Panc1 (cell line): ENCODE results near the gene NHS.

ENCODE experiments used
- POLR2AphosphoS5 ChIP-seq: IDR thresholded peaks from 2 replicates; pipeline ENCODE4 v1.6.1; 2012; ENCODE audit warnings: mild to moderate bottlenecking, low read depth, low read length, moderate library complexity
- SIN3A ChIP-seq: IDR thresholded peaks from 2 replicates; pipeline ENCODE4 v1.6.1; 2012; ENCODE audit warnings: low read depth, mild to moderate bottlenecking, low read length, moderate library complexity, borderline replicate concordance; ENCODE audit not compliant: insufficient read depth
- TF ChIP-seq, protein P1 (sequence below): fragments of 450-650 bp; IDR thresholded peaks from 2 replicates; pipeline ENCODE4 v1.5.1; 2017; ENCODE audit warnings: mild to moderate bottlenecking
- TF ChIP-seq, protein P2 (sequence below), 2 experiments: IDR thresholded peaks; 2 replicates each; pipeline ENCODE4 v1.6.1; 2011 to 2012; ENCODE audit warnings: low read depth in 2 of 2, control low read depth in 1 of 2, low read length in 1 of 2, mild to moderate bottlenecking in 1 of 2, moderate library complexity in 1 of 2; ENCODE audit not compliant: insufficient read depth in 1 of 2

GRCh38 chrX:17472424-17472823 is 97.4 kb downstream of the NHS start:
- TF ChIP-seq, protein P1, sequence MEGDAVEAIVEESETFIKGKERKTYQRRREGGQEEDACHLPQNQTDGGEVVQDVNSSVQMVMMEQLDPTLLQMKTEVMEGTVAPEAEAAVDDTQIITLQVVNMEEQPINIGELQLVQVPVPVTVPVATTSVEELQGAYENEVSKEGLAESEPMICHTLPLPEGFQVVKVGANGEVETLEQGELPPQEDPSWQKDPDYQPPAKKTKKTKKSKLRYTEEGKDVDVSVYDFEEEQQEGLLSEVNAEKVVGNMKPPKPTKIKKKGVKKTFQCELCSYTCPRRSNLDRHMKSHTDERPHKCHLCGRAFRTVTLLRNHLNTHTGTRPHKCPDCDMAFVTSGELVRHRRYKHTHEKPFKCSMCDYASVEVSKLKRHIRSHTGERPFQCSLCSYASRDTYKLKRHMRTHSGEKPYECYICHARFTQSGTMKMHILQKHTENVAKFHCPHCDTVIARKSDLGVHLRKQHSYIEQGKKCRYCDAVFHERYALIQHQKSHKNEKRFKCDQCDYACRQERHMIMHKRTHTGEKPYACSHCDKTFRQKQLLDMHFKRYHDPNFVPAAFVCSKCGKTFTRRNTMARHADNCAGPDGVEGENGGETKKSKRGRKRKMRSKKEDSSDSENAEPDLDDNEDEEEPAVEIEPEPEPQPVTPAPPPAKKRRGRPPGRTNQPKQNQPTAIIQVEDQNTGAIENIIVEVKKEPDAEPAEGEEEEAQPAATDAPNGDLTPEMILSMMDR = no peak
- TF ChIP-seq SIN3A (no peak), POLR2AphosphoS5 (no peak)
- TF ChIP-seq, protein P2, sequence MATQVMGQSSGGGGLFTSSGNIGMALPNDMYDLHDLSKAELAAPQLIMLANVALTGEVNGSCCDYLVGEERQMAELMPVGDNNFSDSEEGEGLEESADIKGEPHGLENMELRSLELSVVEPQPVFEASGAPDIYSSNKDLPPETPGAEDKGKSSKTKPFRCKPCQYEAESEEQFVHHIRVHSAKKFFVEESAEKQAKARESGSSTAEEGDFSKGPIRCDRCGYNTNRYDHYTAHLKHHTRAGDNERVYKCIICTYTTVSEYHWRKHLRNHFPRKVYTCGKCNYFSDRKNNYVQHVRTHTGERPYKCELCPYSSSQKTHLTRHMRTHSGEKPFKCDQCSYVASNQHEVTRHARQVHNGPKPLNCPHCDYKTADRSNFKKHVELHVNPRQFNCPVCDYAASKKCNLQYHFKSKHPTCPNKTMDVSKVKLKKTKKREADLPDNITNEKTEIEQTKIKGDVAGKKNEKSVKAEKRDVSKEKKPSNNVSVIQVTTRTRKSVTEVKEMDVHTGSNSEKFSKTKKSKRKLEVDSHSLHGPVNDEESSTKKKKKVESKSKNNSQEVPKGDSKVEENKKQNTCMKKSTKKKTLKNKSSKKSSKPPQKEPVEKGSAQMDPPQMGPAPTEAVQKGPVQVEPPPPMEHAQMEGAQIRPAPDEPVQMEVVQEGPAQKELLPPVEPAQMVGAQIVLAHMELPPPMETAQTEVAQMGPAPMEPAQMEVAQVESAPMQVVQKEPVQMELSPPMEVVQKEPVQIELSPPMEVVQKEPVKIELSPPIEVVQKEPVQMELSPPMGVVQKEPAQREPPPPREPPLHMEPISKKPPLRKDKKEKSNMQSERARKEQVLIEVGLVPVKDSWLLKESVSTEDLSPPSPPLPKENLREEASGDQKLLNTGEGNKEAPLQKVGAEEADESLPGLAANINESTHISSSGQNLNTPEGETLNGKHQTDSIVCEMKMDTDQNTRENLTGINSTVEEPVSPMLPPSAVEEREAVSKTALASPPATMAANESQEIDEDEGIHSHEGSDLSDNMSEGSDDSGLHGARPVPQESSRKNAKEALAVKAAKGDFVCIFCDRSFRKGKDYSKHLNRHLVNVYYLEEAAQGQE (IDR thresholded peaks at IDR 0.05; ENCODE audit: insufficient read depth in 1 of 2, low read depth in 2 of 2, low read length in 1 of 2) = no peak
